Medulla oblongata (tissue), 1 donor: ENCODE results near the gene SHROOM1.

Experiments
- DNase-seq: peaks from one replicate; pipeline ENCODE4 v3.0.0-alpha.2; 2015; ENCODE audit errors: extremely low spot score

SHROOM1 gene

GRCh38 chr5:132853790-132854189 is 23.3 kb upstream of the SHROOM1 start:
- DNase-seq, result no peak

DNA sequence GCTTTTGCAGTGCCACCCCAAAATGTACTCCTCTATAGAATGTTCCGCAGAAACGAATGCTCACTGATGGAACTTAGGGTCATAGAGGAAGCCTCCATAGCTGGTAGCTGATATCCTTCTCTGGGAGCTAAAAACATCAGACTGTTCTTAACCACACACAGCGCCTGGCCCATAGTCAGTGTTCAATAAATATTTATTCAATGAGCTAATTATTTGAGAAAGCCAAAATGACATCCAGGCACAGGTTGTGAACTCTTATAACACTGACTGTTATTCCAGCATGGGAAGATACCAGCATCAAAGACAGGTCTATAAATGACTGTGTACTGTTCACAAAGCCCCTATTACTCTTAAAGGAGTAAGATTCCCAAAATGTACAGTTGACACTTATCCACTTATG is 22.9 kb upstream of the SHROOM1 start:
- DNase-seq, result no peak

GRCh38 chr5:132850066-132850465 is 19.6 kb upstream of the SHROOM1 start:
- DNase-seq, result no peak

DNA sequence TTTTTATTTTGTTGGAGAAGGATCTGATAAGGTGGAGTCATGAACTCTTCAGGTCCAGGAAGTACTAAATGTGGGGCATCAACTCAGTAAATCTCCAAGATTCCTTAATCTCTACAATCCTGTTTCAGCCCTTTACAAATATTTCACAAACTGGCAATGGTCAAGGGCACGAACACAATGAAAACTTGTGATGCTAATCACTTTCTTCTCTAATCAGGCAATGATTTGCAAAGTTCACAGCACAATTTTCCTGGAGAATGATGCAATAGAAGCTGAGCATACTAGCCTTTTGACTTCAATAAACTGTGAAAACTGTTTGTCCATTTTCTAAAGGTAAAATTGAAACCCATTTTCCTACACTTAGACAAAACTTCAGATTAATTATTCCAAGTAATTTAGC is 18.9 kb upstream of the SHROOM1 start:
- no peak for DNase-seq

- no peak for DNase-seq
Measured at GRCh38 chr5:132848270-132848669, 17.8 kb upstream of the SHROOM1 start.

DNA sequence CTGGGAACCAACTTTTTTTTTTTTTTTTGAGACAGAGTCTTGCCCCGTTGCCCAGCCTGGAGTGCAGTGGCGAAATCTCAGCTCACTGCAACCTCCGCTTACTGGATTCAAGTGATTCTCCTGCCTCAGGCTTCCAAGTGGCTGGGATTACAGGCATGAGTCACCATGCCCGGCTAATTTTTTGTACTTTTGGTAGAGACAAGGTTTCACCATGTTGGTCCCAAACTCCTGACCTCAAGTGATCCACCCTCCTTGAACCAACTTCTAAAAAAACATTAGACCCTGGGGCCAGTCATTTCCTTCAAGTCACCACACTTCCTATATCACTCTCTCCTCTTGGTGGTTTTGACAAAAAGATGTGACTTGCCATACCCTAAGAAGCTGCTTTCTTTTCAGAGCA is 10.9 kb upstream of the SHROOM1 start:
- DNase-seq, result no peak

- no peak for DNase-seq
Measured at GRCh38 chr5:132840896-132841295, 10.4 kb upstream of the SHROOM1 start.

- no peak for DNase-seq
Measured at GRCh38 chr5:132840313-132840712, 9.9 kb upstream of the SHROOM1 start.

GRCh38 chr5:132839426-132840301 is 9.2 kb upstream of the SHROOM1 start:
- DNase-seq, result no peak

DNA sequence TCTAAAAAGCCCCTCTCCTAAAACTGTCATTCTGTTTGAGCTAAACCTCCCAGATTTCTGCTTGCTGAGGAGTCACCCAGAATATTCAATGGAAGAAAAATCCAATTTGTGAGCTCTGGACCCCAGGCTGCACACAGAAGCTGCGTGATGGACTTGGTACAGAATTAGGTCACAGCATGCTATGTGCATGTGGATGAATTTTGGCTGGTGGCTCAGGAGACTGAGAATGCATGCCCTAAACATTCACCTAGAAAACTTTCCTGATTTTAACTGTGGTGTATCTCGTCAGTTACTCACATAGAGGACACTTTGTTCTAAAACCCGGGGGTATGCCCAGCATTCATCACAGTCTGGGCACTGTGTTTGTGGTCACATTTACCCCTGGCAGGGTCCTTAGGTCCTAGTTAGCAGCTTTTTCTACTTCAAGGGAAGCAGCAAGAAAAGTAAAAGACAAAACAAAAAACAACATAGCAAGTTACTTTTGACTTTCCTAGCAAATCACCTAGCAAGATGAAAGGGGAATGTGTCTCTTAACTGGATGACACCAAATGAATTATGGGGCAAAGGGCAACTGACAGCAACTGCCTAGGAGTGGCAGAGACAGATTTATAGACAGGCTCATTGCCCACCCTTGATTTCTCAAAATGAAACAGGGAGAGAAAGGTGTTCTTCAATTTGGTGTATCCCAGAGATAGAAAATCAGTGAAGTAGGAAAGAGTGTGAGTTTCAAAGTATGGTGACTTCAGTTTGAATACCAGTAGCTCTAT is 8.3 kb upstream of the SHROOM1 start:
- DNase-seq, result no peak

- no peak for DNase-seq
Measured at GRCh38 chr5:132837868-132838267, 7.4 kb upstream of the SHROOM1 start.

- DNase-seq, result no peak
Measured at GRCh38 chr5:132836852-132837251, 6.4 kb upstream of the SHROOM1 start.

DNA sequence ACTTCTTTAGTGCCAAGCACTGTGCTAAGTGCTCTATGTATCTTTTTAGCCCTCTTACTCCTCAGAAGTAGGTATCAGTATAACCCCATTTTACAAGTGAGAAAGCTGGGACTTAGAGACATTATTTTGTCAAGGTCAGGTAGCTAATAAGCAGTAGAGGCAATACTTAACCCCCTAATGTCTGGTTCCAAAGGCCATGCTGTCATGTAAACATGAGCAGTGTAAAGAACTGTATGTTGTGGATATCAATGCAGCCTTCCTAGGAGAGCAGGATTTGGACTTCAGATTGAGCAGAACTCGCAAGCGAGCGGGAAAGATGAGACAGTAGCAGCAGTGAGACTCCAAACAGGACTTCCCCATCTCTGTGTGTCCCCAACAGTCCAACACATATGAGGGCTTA is 3.6 kb upstream of the SHROOM1 start:
- DNase-seq, result no peak

DNA sequence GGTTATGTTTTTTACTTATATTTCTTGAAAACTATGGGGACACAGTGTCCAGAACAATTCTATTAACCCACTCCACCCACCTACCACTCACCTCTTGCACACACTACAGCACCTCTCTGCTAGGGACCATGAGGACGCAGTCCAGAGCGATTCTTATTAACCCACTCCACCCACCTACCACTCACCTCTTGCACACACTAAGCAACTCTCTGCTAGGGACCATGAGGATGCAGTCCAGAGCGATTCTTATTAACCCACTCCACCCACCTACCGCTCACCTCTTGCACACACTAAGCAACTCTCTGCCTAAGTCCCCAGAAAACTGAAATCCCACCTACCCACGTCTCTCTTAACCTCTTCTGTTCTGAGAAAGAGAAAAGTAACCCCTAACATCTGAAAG is 2.2 kb upstream of the SHROOM1 start:
- no peak for DNase-seq

- DNase-seq, result no peak
Measured at GRCh38 chr5:132831095-132831860, 831 bp upstream of the SHROOM1 start.

DNA sequence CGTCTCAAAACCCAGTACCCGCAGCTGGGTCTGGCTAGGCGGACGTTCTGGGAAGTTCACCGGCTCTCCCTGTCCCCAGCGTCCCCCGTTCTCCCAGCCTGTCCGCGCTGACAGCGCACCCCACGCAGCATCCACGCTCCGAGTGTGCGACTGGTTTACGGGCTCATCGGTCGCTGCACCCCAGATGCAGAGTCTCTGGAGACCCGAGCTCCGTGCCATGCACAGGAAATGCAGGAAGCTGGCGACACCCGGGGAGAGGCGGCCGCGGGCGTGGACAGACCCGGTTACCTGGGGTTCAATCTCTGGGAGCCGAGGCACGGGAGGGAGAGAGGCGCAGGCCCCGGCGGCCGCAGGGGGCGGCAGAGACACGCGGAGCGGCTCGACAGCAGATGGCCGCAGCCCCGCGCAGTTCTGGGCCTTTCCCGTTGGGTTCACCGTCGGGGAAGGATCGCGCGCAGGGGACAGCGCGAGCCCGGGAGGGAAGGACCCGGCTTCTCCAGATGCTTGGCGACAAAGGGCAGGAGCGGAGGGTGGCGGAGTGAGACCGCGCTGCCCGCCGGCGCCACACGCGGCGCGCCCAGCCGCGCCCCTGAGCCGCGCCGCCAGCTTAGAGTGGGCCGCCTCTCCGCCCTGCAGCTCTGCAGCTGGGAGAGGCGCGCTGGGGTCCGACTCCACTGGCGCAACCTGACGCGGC is 558 bp downstream of the SHROOM1 start:
- peak; percentile 80 for DNase-seq

- no peak for DNase-seq
Measured at GRCh38 chr5:132828846-132829494, 1.5 kb downstream of the SHROOM1 start.

DNA sequence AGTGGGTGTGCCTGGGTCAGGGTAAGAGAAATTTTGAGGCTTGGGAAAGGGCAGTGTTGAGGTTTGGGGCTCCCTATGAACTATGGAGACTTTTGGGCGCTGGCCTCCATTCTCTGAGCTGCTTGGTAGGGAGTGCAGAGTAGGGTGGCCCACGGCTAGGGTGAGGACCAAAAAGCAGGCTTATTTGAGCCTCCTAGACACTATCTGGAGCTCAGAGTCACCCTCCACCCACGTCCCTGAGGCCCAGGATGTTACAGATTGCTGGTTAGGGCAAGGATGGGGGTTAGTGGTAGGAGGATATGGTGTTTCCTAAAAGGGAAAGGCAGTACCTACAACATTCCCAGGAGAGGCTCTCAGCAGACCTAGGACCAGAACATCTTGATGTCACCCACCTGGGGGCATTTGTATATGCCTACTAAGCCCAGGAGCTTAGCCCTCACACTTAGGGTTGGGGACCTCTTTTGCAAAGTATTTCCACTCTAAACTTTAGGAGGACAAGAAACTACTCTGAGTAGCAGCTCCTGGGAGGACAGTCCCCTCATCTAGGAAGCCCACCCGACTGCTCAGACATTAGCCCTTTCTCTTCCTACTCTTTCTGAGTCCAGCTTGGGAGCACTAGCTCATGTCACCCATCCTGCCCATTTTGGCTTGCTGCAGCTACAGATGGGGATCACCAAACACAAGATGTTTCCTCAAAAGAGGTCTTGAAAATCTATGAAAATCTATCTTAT is 2.3 kb downstream of the SHROOM1 start:
- DNase-seq, result no peak

GRCh38 chr5:132826424-132827082 is 3.9 kb downstream of the SHROOM1 start:
- peak; percentile 18 for DNase-seq

GRCh38 chr5:132825834-132826391 is 4.5 kb downstream of the SHROOM1 start:
- no peak for DNase-seq
